Activated CD4-positive, CD25-positive, alpha-beta regulatory T cell treated with anti-CD3 and anti-CD28 coated beads, Interleukin-2, amount 50 U/mL, for 24 hours (primary cell): ENCODE results near the gene COX4I2.
"Not testable (repeated sequence)": the region's sequence is repeated elsewhere in the genome, so short reads cannot be mapped to it uniquely, and the experiment has no call there.

Experiments used
- ATAC-seq, 2 donors: fragments of 150-1000 bp; cut with Tn5 transposase; one replicate each; pipeline ENCODE4 v1.10.0; 2021; ENCODE audit warnings: mild to moderate bottlenecking in 1 of 2, moderate library complexity in 1 of 2

The COX4I2 gene

GRCh38 chr20:31608251-31608945 is 29.3 kb upstream of the COX4I2 start:
- ATAC-seq = no peak

GRCh38 chr20:31612271-31612640 is 25.5 kb upstream of the COX4I2 start:
- ATAC-seq = not testable (repeated sequence)

GRCh38 chr20:31615416-31615815 is 22.3 kb upstream of the COX4I2 start:
- no peak for ATAC-seq

- no peak for ATAC-seq
These were observed 20.1 kb upstream of the COX4I2 start for GRCh38 chr20:31617432-31618104.

GRCh38 chr20:31620246-31620645 is 17.5 kb upstream of the COX4I2 start:
- no peak for ATAC-seq

GRCh38 chr20:31623123-31623505 is 14.6 kb upstream of the COX4I2 start:
- ATAC-seq = not testable (repeated sequence)

GRCh38 chr20:31626534-31626933 is 11.2 kb upstream of the COX4I2 start:
- ATAC-seq = not testable (repeated sequence)

GRCh38 chr20:31628057-31628456 is 9.7 kb upstream of the COX4I2 start:
- ATAC-seq = not testable (repeated sequence)

GRCh38 chr20:31630187-31630790 is 7.4 kb upstream of the COX4I2 start:
- no peak for ATAC-seq

GRCh38 chr20:31632548-31633338 is 5.0 kb upstream of the COX4I2 start:
- no peak for ATAC-seq

- no peak for ATAC-seq
These were observed 4.3 kb upstream of the COX4I2 start for GRCh38 chr20:31633339-31633914.

GRCh38 chr20:31638317-31638716 is 605 bp downstream of the COX4I2 start:
- no peak for ATAC-seq

GRCh38 chr20:31638816-31639215 is 1.1 kb downstream of the COX4I2 start:
- no peak for ATAC-seq

GRCh38 chr20:31640259-31640658 is 2.5 kb downstream of the COX4I2 start:
- ATAC-seq = no peak

GRCh38 chr20:31641391-31641790 is 3.7 kb downstream of the COX4I2 start:
- ATAC-seq = no peak

- no peak for ATAC-seq
These were observed 5.1 kb downstream of the COX4I2 start for GRCh38 chr20:31642837-31643236.

- ATAC-seq = no peak
These were observed 5.8 kb downstream of the COX4I2 start for GRCh38 chr20:31643522-31643921.

- ATAC-seq = no peak
These were observed 7.0 kb downstream of the COX4I2 start for GRCh38 chr20:31644701-31645100.

GRCh38 chr20:31648104-31648503 is 10.4 kb downstream of the COX4I2 start:
- ATAC-seq = not testable (repeated sequence)

GRCh38 chr20:31652917-31653396 is 15.2 kb downstream of the COX4I2 start:
- ATAC-seq = no peak

- peak in 1 of 2 donors; percentile 28 for ATAC-seq
These were observed 15.8 kb downstream of the COX4I2 start for GRCh38 chr20:31653561-31653960.

- ATAC-seq = peak in 1 of 2 donors; percentile 12
These were observed 16.8 kb downstream of the COX4I2 start for GRCh38 chr20:31654534-31654933.
